GM12878 (cell line): ENCODE measurements around the gene SPEM2. TPM values are rescaled to one million over a fixed set of nuclear protein-coding genes. Genes with fewer than 3 reads are reported as not detected.

ENCODE experiments used
- ATF3 ChIP-seq: IDR thresholded peaks from 2 replicates; pipeline ENCODE4 v1.6.1; 2011; ENCODE audit warnings: low read depth, mild to moderate bottlenecking, low read length, moderate library complexity, borderline replicate concordance; ENCODE audit errors: extremely low read depth
- BCL3 ChIP-seq: IDR thresholded peaks from 2 replicates; pipeline ENCODE4 v1.6.1; 2011; ENCODE audit warnings: borderline replicate concordance, low read depth, mild to moderate bottlenecking, moderate library complexity, low read length; ENCODE audit not compliant: insufficient read depth, poor library complexity, severe bottlenecking
- BHLHE40 ChIP-seq, 2 experiments: fragments of 450-650 bp in 1 of 2; IDR thresholded peaks; 2 replicates each; pipeline ENCODE4 v1.6.1; 2011 to 2017; ENCODE audit warnings: low read depth in 2 of 2, borderline replicate concordance in 1 of 2, improper control_type of control experiment in 1 of 2, low read length in 1 of 2, mild to moderate bottlenecking in 1 of 2
- BMI1 ChIP-seq: fragments of 450-650 bp; IDR thresholded peaks from 2 replicates; pipeline ENCODE4 v1.6.1; 2016; ENCODE audit warnings: mild to moderate bottlenecking, moderate library complexity, borderline replicate concordance
- CREM ChIP-seq: IDR thresholded peaks from 2 replicates; pipeline ENCODE4 v1.6.1; 2014; ENCODE audit warnings: antibody characterized with exemption, low read depth
- ETV6 ChIP-seq, 2 experiments: fragments of 450-650 bp in 1 of 2; IDR thresholded peaks in 1 of 2; conservative IDR thresholded peaks in 1 of 2; 2 replicates each; pipeline ENCODE4 v1.6.1; 2014; ENCODE audit warnings: antibody characterized with exemption in 1 of 2, borderline replicate concordance in 1 of 2, low read depth in 1 of 2, mild to moderate bottlenecking in 1 of 2, moderate library complexity in 1 of 2
- GABPA ChIP-seq: IDR thresholded peaks from 2 replicates; pipeline ENCODE4 v1.6.1; 2014; ENCODE audit warnings: antibody characterized with exemption, low read depth, mild to moderate bottlenecking, inconsistent platforms
- JUNB ChIP-seq: IDR thresholded peaks from 2 replicates; pipeline ENCODE4 v1.6.1; 2016; ENCODE audit warnings: antibody characterized with exemption, mild to moderate bottlenecking
- LARP7 ChIP-seq: fragments of 450-650 bp; IDR thresholded peaks from 2 replicates; pipeline ENCODE4 v1.6.1; 2017; ENCODE audit warnings: mild to moderate bottlenecking
- MYC ChIP-seq: IDR thresholded peaks from 2 replicates; pipeline ENCODE4 v1.6.1; 2011; ENCODE audit warnings: mild to moderate bottlenecking, low read length, moderate library complexity, inconsistent platforms; ENCODE audit not compliant: insufficient read depth, insufficient replicate concordance, insufficient read length, severe bottlenecking
- SMAD1 ChIP-seq: fragments of 450-650 bp; IDR thresholded peaks from 2 replicates; pipeline ENCODE4 v1.6.1; 2018; ENCODE audit warnings: mild to moderate bottlenecking, low read depth; ENCODE audit not compliant: partially characterized antibody
- SMAD5 ChIP-seq: IDR thresholded peaks from 2 replicates; pipeline ENCODE4 v1.6.1; 2016; ENCODE audit warnings: antibody characterized with exemption, low read depth
- SPI1 ChIP-seq: IDR thresholded peaks from 2 replicates; pipeline ENCODE4 v1.6.1; 2011; ENCODE audit warnings: low read depth, mild to moderate bottlenecking, low read length, moderate library complexity, borderline replicate concordance; ENCODE audit not compliant: insufficient read depth
- SREBF2 ChIP-seq: IDR thresholded peaks from 2 replicates; pipeline ENCODE4 v1.6.1; 2012; ENCODE audit warnings: mild to moderate bottlenecking, low read length
- STAT1 ChIP-seq: fragments of 450-650 bp; conservative IDR thresholded peaks from 2 replicates; pipeline ENCODE4 v1.6.1; 2014; ENCODE audit warnings: antibody characterized with exemption, mild to moderate bottlenecking
- TBL1XR1 ChIP-seq: IDR thresholded peaks from 2 replicates; pipeline ENCODE4 v1.6.1; 2012; ENCODE audit warnings: low read depth, low read length, improper control_type of control experiment
- TCF7 ChIP-seq: IDR thresholded peaks from 2 replicates; pipeline ENCODE4 v1.6.1; 2014; ENCODE audit warnings: antibody characterized with exemption, borderline replicate concordance
- ZBTB11 ChIP-seq: fragments of 450-650 bp; formaldehyde crosslinking; IDR thresholded peaks from 2 replicates; pipeline ENCODE4 v1.5.0; 2022; ENCODE audit warnings: mild to moderate bottlenecking, missing genetic modification characterization
- ZZZ3 ChIP-seq: IDR thresholded peaks from 2 replicates; pipeline ENCODE4 v1.6.1; 2011; ENCODE audit warnings: low read depth; ENCODE audit not compliant: control insufficient read depth, insufficient read length
- polyA plus RNA-seq, 11 experiments: library from polyadenylated mRNA; depleted of rRNA in 4 of 11; unstranded in 6 of 11; stranded (reverse) in 5 of 11; fragments of >200 nt; fragmentation: Nextera tagmentation in 4 of 11; fragmentation: Illumina TruSeq in 1 of 11; extraction: Ambion mirVana in 4 of 11; extraction: Trizol in 1 of 11; gene quantifications; 1 replicate in 1 of 11; 2 replicates in 10 of 11; pipeline versions ENCODE4 v1.2.1 to v1.2.3, GENCODE V29; 2011 to 2016; ENCODE audit warnings: inconsistent platforms in 2 of 11, missing spikeins in 2 of 11, low read depth in 1 of 11
- total RNA-seq, 4 experiments: library from RNA; depleted of rRNA in 3 of 4; stranded (reverse); fragments of >200 nt in 3 of 4; fragmentation: Illumina TruSeq in 1 of 4; extraction: Trizol in 1 of 4; gene quantifications; 2 replicates each; pipeline versions ENCODE4 v1.2.1 to v1.2.3, GENCODE V29; 2013 to 2021
- TF ChIP-seq, protein P1 (sequence below): fragments of 450-650 bp; IDR thresholded peaks from 2 replicates; pipeline ENCODE4 v1.6.1; 2014; ENCODE audit warnings: mild to moderate bottlenecking
- TF ChIP-seq, protein P2 (sequence below), 3 experiments: IDR thresholded peaks in 2 of 3; conservative IDR thresholded peaks in 1 of 3; 2 replicates each; pipeline ENCODE4 v1.5.1; 2011; ENCODE audit warnings: low read depth in 3 of 3, low read length in 3 of 3, mild to moderate bottlenecking in 3 of 3, control low read depth in 2 of 3, moderate library complexity in 2 of 3, inconsistent platforms in 1 of 3, mixed read lengths in 1 of 3; ENCODE audit not compliant: control insufficient read depth in 2 of 3, insufficient read depth in 1 of 3; ENCODE audit errors: extremely low read depth in 1 of 3

SPEM2 gene
- total and polyA plus RNA-seq, 10 of the 15 experiments (the other 5 are each of a cell fraction or from before 2014, with no cell fraction given) = not detected

DNA sequence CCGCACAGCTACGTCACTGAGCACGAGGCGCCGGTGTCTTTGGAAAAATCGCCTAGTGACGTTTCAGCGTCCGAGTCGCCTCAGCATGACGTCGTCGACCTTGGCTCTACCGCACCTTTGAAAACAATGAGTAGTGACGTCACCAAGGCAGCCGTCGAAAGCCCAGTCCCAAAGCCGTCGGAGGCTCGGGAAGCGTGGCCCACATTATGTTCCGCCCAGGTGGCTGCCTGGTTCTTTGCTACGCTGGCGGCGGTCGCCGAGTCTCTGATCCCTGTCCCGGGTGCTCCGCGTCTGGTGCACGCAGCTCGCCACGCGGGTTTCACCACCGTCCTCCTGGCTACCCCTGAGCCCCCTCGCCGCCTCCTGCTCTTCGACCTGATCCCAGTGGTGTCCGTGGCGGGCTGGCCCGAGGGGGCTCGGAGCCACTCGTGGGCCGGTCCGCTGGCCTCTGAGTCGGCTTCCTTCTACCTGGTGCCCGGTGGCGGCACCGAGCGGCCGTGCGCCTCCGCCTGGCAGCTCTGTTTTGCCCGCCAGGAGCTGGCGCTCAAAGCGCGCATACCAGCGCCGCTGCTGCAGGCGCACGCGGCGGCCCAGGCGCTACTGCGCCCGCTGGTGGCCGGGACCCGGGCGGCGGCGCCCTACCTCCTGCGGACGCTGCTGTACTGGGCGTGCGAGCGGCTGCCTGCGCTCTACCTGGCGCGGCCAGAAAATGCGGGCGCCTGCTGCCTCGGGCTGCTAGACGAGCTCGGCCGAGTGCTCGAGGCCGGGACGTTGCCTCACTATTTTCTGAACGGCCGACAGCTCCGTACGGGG lies 11.3 kb downstream of the SPEM2 start (continued):
- TF ChIP-seq JUNB (no peak), SMAD5 (no peak), SPI1 (no peak), ATF3 (no peak), STAT1 (no peak), TBL1XR1 (no peak), ZZZ3 (no peak), SMAD1 (no peak), TCF7 (no peak), SREBF2 (no peak), MYC (peak; percentile 85), BHLHE40 (IDR thresholded peaks at IDR 0.05; ENCODE audit: borderline replicate concordance in 1 of 2, low read depth in 2 of 2, low read length in 1 of 2) (peak; percentile 71 to 89; a peak in 3 of 4 replicates), BCL3 (no peak), LARP7 (peak; percentile 87), BMI1 (no peak), ZBTB11 (CRISPR knock-in tag) (no peak), CREM (peak; percentile 82), GABPA (no peak), ETV6 (conservative IDR thresholded peaks at IDR 0.05 in 1 of 2, IDR thresholded peaks at IDR 0.05 in 1 of 2; ENCODE audit: borderline replicate concordance in 1 of 2, low read depth in 1 of 2) (no peak)
- TF ChIP-seq, protein P1, sequence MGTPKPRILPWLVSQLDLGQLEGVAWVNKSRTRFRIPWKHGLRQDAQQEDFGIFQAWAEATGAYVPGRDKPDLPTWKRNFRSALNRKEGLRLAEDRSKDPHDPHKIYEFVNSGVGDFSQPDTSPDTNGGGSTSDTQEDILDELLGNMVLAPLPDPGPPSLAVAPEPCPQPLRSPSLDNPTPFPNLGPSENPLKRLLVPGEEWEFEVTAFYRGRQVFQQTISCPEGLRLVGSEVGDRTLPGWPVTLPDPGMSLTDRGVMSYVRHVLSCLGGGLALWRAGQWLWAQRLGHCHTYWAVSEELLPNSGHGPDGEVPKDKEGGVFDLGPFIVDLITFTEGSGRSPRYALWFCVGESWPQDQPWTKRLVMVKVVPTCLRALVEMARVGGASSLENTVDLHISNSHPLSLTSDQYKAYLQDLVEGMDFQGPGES = no peak
- TF ChIP-seq, protein P2, sequence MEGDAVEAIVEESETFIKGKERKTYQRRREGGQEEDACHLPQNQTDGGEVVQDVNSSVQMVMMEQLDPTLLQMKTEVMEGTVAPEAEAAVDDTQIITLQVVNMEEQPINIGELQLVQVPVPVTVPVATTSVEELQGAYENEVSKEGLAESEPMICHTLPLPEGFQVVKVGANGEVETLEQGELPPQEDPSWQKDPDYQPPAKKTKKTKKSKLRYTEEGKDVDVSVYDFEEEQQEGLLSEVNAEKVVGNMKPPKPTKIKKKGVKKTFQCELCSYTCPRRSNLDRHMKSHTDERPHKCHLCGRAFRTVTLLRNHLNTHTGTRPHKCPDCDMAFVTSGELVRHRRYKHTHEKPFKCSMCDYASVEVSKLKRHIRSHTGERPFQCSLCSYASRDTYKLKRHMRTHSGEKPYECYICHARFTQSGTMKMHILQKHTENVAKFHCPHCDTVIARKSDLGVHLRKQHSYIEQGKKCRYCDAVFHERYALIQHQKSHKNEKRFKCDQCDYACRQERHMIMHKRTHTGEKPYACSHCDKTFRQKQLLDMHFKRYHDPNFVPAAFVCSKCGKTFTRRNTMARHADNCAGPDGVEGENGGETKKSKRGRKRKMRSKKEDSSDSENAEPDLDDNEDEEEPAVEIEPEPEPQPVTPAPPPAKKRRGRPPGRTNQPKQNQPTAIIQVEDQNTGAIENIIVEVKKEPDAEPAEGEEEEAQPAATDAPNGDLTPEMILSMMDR (IDR thresholded peaks at IDR 0.05 in 2 of 3, conservative IDR thresholded peaks at IDR 0.05 in 1 of 3; ENCODE audit: control insufficient read depth in 2 of 3, extremely low read depth in 1 of 3, insufficient read depth in 1 of 3, low read depth in 3 of 3, low read length in 3 of 3) = peak; percentile 65 to 98 (median 71); a peak in 4 of 6 replicates
